ENCODE data around the gene ATXN10. TPM values are rescaled to one million over a fixed set of nuclear protein-coding genes. Genes with fewer than 3 reads are reported as not detected.

ATXN10 gene
- total RNA-seq, 1 donor from 2014 or later: 99.7 TPM

GRCh38 chr22:45855961-45856360 lies 184.3 kb downstream of the ATXN10 start:
- H3K9me3 Mint-ChIP-seq: peaks cover 15% of the 10 kb centered on the region
- ChIA-PET CTCF (no interaction called here), POLR2A (no interaction called here)
- TF ChIP-seq, protein P1, sequence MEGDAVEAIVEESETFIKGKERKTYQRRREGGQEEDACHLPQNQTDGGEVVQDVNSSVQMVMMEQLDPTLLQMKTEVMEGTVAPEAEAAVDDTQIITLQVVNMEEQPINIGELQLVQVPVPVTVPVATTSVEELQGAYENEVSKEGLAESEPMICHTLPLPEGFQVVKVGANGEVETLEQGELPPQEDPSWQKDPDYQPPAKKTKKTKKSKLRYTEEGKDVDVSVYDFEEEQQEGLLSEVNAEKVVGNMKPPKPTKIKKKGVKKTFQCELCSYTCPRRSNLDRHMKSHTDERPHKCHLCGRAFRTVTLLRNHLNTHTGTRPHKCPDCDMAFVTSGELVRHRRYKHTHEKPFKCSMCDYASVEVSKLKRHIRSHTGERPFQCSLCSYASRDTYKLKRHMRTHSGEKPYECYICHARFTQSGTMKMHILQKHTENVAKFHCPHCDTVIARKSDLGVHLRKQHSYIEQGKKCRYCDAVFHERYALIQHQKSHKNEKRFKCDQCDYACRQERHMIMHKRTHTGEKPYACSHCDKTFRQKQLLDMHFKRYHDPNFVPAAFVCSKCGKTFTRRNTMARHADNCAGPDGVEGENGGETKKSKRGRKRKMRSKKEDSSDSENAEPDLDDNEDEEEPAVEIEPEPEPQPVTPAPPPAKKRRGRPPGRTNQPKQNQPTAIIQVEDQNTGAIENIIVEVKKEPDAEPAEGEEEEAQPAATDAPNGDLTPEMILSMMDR (IDR thresholded peaks at IDR 0.05): no peak
- peaks cover 60% of the 10 kb centered on the region for H3K36me3 Mint-ChIP-seq (ENCODE audit: low read depth)
- no peak for ATAC-seq (ENCODE audit: low read depth)
- no peaks in the 10 kb centered on the region for H3K27me3 Mint-ChIP-seq
- intact Hi-C loops (cut with micrococcal nuclease): no loop called here
- no peaks in the 10 kb centered on the region for H3K4me1 Mint-ChIP-seq
- H3K27ac Mint-ChIP-seq: no peak overlapping the region
- no peak overlapping the region for H3K4me3 Mint-ChIP-seq
- DNase-seq: no peak

DNA sequence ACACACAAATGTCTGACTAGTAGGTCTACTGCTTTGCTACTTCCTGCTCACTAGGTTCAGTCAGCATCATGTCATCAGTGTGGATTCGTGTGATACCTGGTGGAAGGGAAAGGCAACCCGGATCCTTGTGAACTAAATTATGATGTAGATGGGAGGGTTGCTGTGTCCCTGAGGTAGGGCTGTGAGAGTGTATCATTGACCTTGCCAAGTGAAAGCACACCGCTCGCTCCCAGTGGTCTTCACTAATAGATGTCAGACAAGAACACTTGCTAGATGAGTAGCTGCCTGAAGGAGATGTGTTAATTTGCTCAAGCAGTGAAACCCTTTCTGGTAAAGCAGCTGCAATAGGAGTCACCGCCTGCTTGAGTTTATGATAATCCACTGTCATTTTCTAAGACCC lies 185.9 kb downstream of the ATXN10 start:
- POLR2A ChIA-PET: no interaction called here

DNA sequence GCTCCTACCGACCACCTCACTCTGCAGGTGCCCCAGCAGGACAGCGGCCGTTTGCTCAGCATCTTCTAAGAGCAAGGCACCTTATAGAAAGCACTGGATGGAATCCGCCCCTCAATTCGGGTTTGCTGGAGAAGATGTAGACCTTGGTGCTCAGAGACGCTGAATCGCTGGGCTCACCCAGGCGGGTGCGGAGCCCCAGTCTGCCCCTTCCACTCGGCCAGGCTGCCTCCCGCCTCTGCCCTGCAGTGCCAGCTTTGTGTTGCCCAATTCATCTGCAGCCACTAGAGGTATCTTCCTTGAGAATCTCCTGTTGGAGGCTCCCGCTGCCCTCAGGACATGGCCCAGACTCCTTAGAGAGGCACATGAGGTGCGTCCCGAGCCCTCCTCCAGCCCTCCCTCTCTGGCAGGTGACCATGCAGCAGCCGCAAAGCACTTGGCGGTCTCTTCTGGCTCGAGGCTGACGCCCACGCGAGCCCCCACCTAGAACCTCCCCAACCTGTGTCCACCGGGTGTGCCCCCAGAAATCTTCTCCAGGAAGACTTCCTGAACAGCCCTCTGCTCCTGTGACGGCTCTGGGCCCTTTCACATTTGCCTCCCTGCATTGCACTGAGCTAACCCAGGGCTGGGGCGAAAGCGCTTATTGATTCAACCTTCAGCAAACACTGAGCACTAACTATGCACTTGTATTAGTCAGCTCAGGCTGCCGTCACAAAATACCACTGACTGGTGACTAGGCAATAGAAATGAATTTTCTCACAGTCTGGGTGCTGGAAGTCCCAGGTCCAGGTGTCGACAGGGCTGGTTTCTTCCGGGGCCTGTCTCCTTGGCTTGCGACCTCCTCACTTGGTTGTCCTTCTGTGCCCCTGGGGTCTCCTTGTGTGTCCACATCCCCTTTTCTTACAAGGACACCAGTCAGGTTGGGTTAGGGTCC lies 187.9 kb downstream of the ATXN10 start:
- TF ChIP-seq, protein P1 (IDR thresholded peaks at IDR 0.05): no peak
- peaks cover 4% of the 10 kb centered on the region for H3K4me1 Mint-ChIP-seq
- no peaks in the 10 kb centered on the region for H3K9me3 Mint-ChIP-seq
- peaks cover 36% of the 10 kb centered on the region for H3K36me3 Mint-ChIP-seq (ENCODE audit: low read depth)
- ChIA-PET POLR2A (no interaction called here), CTCF (no interaction called here)
- H3K27ac Mint-ChIP-seq: no peak overlapping the region
- intact Hi-C loops (cut with micrococcal nuclease): loop anchor here (10.0 kb wide), 1 partner anchor 285 kb away; no protein-coding TSS in a partner anchor
- H3K4me3 Mint-ChIP-seq: no peak overlapping the region
- no peak for DNase-seq
- H3K27me3 Mint-ChIP-seq: peaks cover 7% of the 10 kb centered on the region
- ATAC-seq (ENCODE audit: low read depth): no peak

More for the DNA sequence above, 185.9 kb downstream of the ATXN10 start:
- ATAC-seq (ENCODE audit: low read depth) (no peak), DNase-seq (no peak)
- Mint-ChIP-seq H3K27ac (no peak overlapping the region), H3K27me3 (no peaks in the 10 kb centered on the region), H3K9me3 (peaks cover 3% of the 10 kb centered on the region), H3K4me3 (no peak overlapping the region), H3K4me1 (no peaks in the 10 kb centered on the region), H3K36me3 (ENCODE audit: low read depth) (peaks cover 45% of the 10 kb centered on the region)
- intact Hi-C loops (cut with micrococcal nuclease): no loop called here
- CTCF ChIA-PET: no interaction called here
- TF ChIP-seq, protein P1 (IDR thresholded peaks at IDR 0.05): no peak

GRCh38 chr22:45860201-45860600 lies 188.6 kb downstream of the ATXN10 start:
- Mint-ChIP-seq H3K4me3 (no peak overlapping the region), H3K9me3 (no peaks in the 10 kb centered on the region), H3K27ac (no peak overlapping the region), H3K36me3 (ENCODE audit: low read depth) (peaks cover 29% of the 10 kb centered on the region), H3K4me1 (peaks cover 4% of the 10 kb centered on the region), H3K27me3 (peaks cover 12% of the 10 kb centered on the region)
- POLR2A ChIA-PET: no interaction called here
- intact Hi-C loops (cut with micrococcal nuclease): loop anchor here (10.0 kb wide), 1 partner anchor 285 kb away; no protein-coding TSS in a partner anchor
- CTCF ChIA-PET: no interaction called here
- ATAC-seq (ENCODE audit: low read depth) (no peak), DNase-seq (no peak)
- TF ChIP-seq, protein P1 (IDR thresholded peaks at IDR 0.05): no peak

DNA sequence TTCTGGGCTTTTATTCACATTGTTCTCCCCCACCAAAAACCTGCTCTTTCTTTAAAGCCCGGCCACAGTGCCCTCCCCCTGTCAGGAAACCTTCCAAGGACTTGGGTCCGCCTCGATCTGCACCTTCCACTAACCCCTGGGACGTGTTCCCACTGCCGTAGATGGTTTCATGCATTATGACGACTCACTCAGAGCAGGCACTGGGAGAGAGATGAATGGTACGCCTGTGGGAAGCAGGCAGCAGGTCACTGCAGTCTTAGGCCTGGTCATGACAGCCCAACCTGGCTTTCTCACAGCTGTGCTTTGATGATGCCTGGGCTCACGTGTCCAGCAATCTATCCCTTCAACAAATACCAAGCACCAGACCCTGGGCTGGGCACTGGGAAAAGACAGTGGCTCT lies 189.6 kb downstream of the ATXN10 start:
- Mint-ChIP-seq H3K9me3 (no peaks in the 10 kb centered on the region), H3K4me1 (peaks cover 4% of the 10 kb centered on the region), H3K4me3 (no peak overlapping the region), H3K27me3 (peaks cover 21% of the 10 kb centered on the region), H3K27ac (no peak overlapping the region), H3K36me3 (ENCODE audit: low read depth) (peaks cover 23% of the 10 kb centered on the region)
- ATAC-seq (ENCODE audit: low read depth) (no peak), DNase-seq (no peak)
- ChIA-PET CTCF (no interaction called here), POLR2A (no interaction called here)
- TF ChIP-seq, protein P1 (IDR thresholded peaks at IDR 0.05): no peak
- intact Hi-C loops (cut with micrococcal nuclease): loop anchor here (10.0 kb wide), 1 partner anchor 286 kb away; no protein-coding TSS in a partner anchor

Measured in activated B cell treated with CpG ODN at 0.5 μM for 24 hours (primary cell).